Esophagus (tissue), 2 donors: ENCODE results near the gene ADAM12. TPM values are rescaled to one million over a fixed set of nuclear protein-coding genes. Genes with fewer than 3 reads are reported as not detected.

Source experiments
- H3K27ac ChIP-seq, 2 donors: one replicate each; pipeline ENCODE4 v1.5.1; 2013; ENCODE audit warnings: low read depth in 2 of 2, mild to moderate bottlenecking in 2 of 2, inconsistent platforms in 1 of 2, low read length in 1 of 2, moderate library complexity in 1 of 2
- H3K27me3 ChIP-seq, 2 donors: one replicate each; pipeline ENCODE4 v1.6.1; 2013; ENCODE audit warnings: low read length in 2 of 2, control low read depth in 1 of 2, mild to moderate bottlenecking in 1 of 2; ENCODE audit not compliant: insufficient read depth in 2 of 2, control insufficient read depth in 1 of 2
- H3K36me3 ChIP-seq, 2 donors: one replicate each; pipeline ENCODE4 v1.6.1; 2013; ENCODE audit warnings: low read length in 1 of 2; ENCODE audit not compliant: control insufficient read depth in 2 of 2, insufficient read depth in 2 of 2
- H3K4me1 ChIP-seq, 2 donors: one replicate each; pipeline ENCODE4 v1.6.1; 2013; ENCODE audit warnings: low read length in 1 of 2; ENCODE audit not compliant: control insufficient read depth in 2 of 2, insufficient read depth in 2 of 2
- H3K4me3 ChIP-seq, 2 donors: one replicate each; pipeline ENCODE4 v1.5.1; 2013; ENCODE audit warnings: low read length in 2 of 2, mild to moderate bottlenecking in 2 of 2, low read depth in 1 of 2, moderate library complexity in 1 of 2
- H3K9me3 ChIP-seq, 2 donors: one replicate each; pipeline ENCODE4 v1.6.1; 2013; ENCODE audit warnings: mild to moderate bottlenecking in 2 of 2, low read depth in 1 of 2, low read length in 1 of 2, moderate library complexity in 1 of 2; ENCODE audit not compliant: control insufficient read depth in 2 of 2, insufficient read depth in 1 of 2
- WGBS, 2 donors: extraction: QIAGEN DNeasy Blood & Tissue Kit; methylation state at CpG; one replicate each; pipeline ENCODE4 v1.1.7; 2013; 5-methylcytosine and 5-hydroxymethylcytosine counted together
- polyA plus RNA-seq, 2 donors: library from polyadenylated mRNA; stranded (reverse); fragments of 200-250 nt; gene quantifications; one replicate each; pipeline ENCODE4 v1.2.3, GENCODE V29; 2013
- donor health status: healthy with polysubstance abuse.
- donor health status: Bipolar disorder and iron deficiency.

Gene ADAM12
- polyA plus RNA-seq, 2 donors: under 0.01 to 0.06 TPM

DNA sequence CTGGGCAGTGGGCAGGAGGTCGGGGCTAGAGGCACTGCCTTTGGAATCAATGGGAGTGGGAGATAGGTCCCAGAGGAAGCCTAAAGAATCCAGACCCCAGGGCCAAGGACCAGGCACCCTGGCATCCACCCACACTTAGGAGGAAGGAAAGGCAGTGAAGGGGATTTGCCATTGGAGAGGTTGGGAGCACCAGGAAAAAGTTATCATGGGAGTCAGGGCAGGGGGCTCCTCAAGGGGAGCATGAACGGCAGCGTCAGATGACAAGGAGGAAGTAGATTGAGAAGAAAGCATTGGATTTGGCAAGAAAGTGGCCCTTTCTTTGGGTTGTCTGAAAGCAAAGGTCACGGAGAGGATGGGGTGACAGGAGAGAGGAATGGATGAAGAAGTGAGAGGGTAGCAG lies 142.8 kb downstream of the ADAM12 start:
- no peaks in the 10 kb centered on the region for H3K27me3 ChIP-seq
- no peak overlapping the region for H3K27ac ChIP-seq
- no peaks in the 10 kb centered on the region for H3K36me3 ChIP-seq
- WGBS, 2 donors: 85 to 86% methylated on average over 4 of the region's 4 CpGs
- no peaks in the 10 kb centered on the region for H3K9me3 ChIP-seq
- H3K4me3 ChIP-seq: no peak overlapping the region
- peaks cover 0 to 1% of the 10 kb centered on the region in 2 donors for H3K4me1 ChIP-seq

DNA sequence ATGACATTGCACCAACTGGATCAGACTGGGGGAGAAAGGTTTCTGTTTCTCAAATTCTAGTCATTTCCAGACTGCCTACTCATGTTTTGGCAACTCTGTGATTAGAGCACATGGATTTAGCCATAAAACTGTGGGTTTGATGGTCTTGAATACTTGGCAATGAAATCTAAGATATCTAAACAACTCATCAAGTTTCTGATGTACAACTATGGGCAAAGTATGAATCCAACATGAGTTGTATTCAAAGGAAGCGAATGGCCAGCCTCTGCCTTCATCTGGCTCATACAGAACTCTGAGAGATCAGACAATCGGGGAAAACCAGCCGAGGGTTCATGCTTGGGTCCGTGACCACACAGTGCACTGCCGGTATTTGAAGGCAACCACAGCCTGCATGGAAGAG lies 144.3 kb downstream of the ADAM12 start:
- Histone ChIP-seq H3K4me3 (no peak overlapping the region), H3K36me3 (no peaks in the 10 kb centered on the region), H3K27ac (no peak overlapping the region), H3K4me1 (peaks cover 0 to 1% of the 10 kb centered on the region in 2 donors), H3K9me3 (no peaks in the 10 kb centered on the region), H3K27me3 (no peaks in the 10 kb centered on the region)
- WGBS, 2 donors: 81 to 86% methylated on average over 5 of the region's 5 CpGs

DNA sequence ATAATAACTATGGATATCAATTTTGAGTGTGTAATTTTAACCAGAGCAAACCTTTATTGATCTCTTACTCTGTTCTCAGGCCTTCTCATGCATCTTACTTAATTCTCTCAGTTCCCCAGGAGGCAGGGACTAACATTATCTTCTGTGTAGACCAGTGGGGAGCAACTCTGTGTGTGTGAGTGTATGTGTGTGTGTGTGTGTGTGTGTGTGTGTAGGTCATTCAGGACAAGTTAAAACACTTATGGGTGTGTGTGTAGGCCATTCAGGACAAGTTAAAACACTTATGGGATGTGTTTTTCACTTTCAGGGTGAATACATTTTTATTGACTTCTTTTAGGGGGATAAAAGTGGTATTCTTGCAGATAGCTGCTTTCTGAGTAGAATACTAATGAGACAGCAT lies 145.0 kb downstream of the ADAM12 start:
- Histone ChIP-seq H3K4me3 (no peak overlapping the region), H3K36me3 (no peaks in the 10 kb centered on the region), H3K4me1 (peaks cover 0 to 1% of the 10 kb centered on the region in 2 donors), H3K9me3 (no peaks in the 10 kb centered on the region), H3K27me3 (no peaks in the 10 kb centered on the region), H3K27ac (no peak overlapping the region)

DNA sequence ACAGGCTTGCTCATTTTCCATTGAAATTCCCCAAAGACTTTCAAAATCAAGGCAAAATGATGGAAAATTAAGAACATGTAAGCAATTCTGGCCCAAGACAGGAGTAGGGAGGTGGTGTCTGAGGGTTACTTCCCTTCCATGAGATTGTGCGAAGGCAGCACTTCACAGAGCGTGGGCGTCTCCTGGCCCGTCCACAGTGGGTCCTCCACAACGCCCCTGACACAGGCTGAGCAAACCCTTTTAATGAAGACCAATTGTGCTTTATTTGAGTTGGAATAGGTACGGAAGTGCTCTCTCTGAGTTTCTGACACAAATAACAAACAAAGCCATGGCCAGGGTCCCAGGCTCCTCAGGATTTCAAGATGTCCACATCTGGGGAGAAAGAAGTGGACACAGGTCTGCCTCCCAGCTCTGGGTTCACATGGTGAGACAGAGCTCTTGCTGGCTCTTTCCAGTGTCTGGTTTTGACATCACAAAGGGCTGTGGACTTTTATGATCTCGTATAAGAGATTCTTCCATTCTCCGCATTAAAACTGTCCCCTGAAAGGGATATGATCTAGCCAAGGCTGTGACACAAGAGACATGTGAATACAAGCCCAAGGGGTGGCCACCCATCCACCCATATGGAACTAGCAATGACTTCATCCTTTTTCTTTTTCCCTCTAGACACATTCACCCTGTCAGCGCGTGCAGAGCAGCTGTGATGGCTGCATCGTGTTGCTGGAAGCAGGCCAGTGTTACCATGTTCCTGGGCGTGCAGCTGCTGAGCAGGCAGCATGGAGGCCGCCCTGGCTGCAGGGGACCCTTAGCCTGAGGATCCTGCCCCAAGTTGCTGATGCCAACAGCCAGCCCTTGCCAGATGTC lies 145.6 kb downstream of the ADAM12 start:
- 53 to 60% methylated on average over 13 of the region's 13 CpGs for WGBS, 2 donors
- Histone ChIP-seq H3K4me1 (peaks cover 0 to 1% of the 10 kb centered on the region in 2 donors), H3K36me3 (no peaks in the 10 kb centered on the region), H3K9me3 (no peaks in the 10 kb centered on the region), H3K27me3 (no peaks in the 10 kb centered on the region), H3K27ac (no peak overlapping the region), H3K4me3 (no peak overlapping the region)

DNA sequence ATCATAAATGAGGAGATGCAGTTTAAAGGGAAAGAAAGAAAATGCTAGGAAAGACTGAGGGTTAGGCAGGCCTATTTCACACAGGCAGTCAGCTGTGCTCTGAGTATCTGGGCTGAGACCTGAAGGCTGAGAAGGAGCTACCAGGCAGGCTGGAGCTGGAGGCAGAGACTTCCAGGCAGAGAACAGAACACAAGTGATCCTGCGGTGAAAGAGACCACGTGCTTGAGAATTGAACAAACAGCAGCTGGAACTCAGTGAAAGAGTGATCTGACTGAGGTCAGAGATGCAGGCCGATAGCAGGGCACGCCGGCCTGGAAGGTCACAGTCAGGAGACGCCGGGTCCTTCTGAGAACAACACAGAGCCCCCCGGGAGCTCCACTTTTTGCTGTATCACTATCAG lies 147.8 kb downstream of the ADAM12 start:
- Histone ChIP-seq H3K27ac (no peak overlapping the region), H3K27me3 (no peaks in the 10 kb centered on the region), H3K36me3 (no peaks in the 10 kb centered on the region), H3K4me1 (peaks cover 0 to 1% of the 10 kb centered on the region in 2 donors), H3K9me3 (no peaks in the 10 kb centered on the region), H3K4me3 (no peak overlapping the region)
- 77 to 87% methylated on average over 8 of the region's 8 CpGs for WGBS, 2 donors

DNA sequence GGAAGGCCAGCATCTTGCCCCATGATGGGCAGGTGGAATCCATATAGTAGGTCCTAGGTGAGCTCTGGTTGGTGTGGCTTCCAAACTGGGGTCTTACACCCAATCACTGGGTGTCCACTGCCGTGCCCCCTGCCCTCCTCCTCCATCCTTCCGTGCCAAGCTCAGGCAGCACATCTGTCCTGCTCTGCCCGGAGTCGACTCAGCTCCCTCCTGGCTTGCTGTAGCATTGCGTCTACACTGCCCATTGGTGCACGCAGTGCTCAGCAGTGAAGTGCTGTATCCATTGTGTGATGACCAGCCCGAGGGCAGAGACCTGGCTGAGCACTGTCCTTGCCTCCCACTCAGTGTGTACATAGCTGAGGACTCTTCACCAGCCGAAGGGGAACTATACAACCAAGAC lies 148.4 kb downstream of the ADAM12 start:
- 86 to 88% methylated on average over 8 of the region's 8 CpGs for WGBS, 2 donors
- Histone ChIP-seq H3K27ac (no peak overlapping the region), H3K36me3 (no peaks in the 10 kb centered on the region), H3K4me1 (peaks cover 0 to 1% of the 10 kb centered on the region in 2 donors), H3K9me3 (no peaks in the 10 kb centered on the region), H3K27me3 (no peaks in the 10 kb centered on the region), H3K4me3 (no peak overlapping the region)

DNA sequence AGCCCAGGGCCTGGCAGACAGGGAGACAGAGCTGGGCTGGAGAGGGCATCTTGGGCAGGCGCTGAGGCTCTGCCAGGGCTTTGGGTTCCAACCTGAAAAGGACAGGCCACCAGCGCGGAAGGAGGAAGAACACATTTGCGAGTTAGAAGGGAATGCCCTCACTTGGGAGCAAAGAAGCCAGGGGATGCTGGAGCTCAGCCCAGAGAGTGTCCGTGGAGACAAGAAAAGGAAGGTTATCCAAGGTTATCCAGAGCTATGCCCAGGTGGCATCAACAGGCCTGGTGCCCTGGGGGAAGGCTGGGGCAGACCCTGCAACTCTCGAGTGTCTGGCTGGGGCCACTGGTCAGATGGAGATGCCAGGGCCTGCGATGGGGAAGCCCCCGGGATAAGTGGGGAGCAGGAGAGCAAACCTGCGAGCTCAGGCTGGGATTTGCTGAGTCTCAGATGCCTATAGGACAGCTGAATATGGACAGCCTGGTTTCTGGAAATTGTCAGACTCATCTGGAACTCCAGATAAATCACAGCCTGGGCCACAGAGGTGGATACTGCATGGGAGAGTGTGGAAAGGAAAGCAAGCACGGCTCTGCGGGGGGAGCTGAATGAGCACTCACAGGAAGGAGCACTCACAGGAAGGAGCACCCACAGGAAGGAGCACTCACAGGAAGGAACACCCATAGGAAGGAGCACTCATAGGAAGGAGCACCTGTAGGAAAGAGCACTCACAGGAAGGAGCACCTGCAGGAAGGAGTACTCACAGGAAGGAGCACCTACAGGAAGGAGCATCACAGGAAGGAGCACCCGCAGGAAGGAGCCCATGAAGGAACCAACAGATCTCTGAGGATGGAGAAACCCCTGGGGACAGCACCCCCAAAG lies 152.1 kb downstream of the ADAM12 start:
- H3K27ac ChIP-seq: no peak overlapping the region
- WGBS, 2 donors: 88 to 90% methylated on average over 12 of the region's 12 CpGs
- H3K4me3 ChIP-seq: no peak overlapping the region
- no peaks in the 10 kb centered on the region for H3K27me3 ChIP-seq
- no peaks in the 10 kb centered on the region for H3K9me3 ChIP-seq
- H3K4me1 ChIP-seq: no peaks in the 10 kb centered on the region
- no peaks in the 10 kb centered on the region for H3K36me3 ChIP-seq

DNA sequence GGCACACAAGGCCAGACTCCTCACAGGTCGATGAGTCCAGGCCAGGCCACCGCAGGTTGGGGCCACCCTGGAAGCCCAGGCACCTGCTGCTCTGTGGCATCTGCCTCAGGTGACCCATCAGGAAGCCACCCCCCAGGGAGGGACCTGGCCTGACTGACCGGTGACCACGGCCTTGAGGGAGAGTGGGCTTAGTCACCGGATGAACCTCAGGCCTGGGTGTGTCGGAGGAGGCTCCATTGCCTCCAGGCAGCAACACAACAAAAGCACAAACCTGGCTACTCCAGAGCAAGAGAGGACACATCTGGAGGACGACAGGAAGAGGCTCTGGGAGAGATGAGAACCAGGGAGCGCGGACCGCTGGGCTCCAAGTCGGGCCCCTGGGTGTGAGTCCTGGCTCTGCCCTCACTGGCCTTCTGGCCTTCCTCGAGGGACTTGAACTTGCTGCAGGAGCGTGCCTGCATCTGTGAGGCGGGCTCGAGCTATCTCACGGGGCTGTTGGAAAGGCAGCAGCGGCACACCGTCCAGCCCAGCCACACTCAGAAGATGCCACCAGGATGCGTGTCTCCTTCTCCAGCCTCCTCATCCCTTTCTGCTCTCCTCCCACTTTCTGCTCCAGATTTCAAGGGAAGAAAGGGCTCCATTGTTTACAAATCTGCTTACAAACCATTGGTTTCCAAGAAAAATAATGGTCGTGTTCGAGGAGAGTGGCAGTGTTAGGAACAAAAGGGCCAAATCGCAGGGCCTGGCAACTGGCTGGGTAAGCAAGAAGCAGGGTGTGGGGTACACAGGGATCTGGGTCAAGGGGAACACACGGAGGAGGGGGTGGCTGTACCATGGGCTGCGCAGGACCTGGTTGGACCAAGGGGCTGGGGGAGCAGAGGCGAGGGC lies 152.9 kb downstream of the ADAM12 start:
- Histone ChIP-seq H3K9me3 (no peaks in the 10 kb centered on the region), H3K27ac (no peak overlapping the region), H3K4me3 (no peak overlapping the region), H3K27me3 (no peaks in the 10 kb centered on the region), H3K36me3 (no peaks in the 10 kb centered on the region), H3K4me1 (no peaks in the 10 kb centered on the region)
- 86 to 89% methylated on average over 25 of the region's 25 CpGs for WGBS, 2 donors

DNA sequence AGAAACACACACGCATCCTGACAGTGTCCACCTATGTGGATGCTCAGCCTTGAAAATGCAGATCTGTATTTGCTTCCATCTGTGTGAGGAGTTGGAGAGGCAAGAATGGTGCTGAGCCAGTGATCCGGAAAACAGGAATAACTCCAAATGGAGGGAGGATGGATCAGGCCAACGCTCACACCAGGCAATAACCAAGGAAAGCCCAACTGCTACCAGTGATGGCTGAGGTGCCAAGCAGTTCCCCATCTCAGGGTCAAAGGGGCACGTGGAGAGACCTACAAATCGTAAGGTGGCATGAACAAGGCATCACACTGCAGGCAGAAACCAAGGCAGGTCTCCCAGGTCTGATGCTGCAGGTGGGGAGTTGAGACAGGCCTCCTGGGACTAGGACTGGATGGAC lies 153.6 kb downstream of the ADAM12 start:
- no peaks in the 10 kb centered on the region for H3K4me1 ChIP-seq
- H3K9me3 ChIP-seq: no peaks in the 10 kb centered on the region
- H3K4me3 ChIP-seq: no peak overlapping the region
- no peaks in the 10 kb centered on the region for H3K36me3 ChIP-seq
- H3K27ac ChIP-seq: no peak overlapping the region
- 87 to 88% methylated on average over 5 of the region's 5 CpGs for WGBS, 2 donors
- H3K27me3 ChIP-seq: no peaks in the 10 kb centered on the region
